HCT116 (cell line): ENCODE measurements around the gene CYP1A1. TPM values are rescaled to one million over a fixed set of nuclear protein-coding genes. Genes with fewer than 3 reads are reported as not detected.

Source experiments
- ATAC-seq: fragments of 200-7000 bp; cut with Tn5 transposase; 2 replicates; pipeline ENCODE4 v1.9.1; 2020; ENCODE audit warnings: mild to moderate bottlenecking, moderate library complexity
- BruUV-seq: library from RNA; stranded (reverse); fragments of 400-500 nt; replicated peaks from 2 replicates; lab custom pipeline; 2021; lab: Mats Ljungman, UMichigan
- CTCF ChIA-PET: fragments of 300-600 bp; sonication (Branson Sonifier 250); formaldehyde crosslinking; loops from one replicate; lab custom pipeline; 2021; ENCODE audit warnings: antibody characterized with exemption; lab: Charles Lee
- POLR2A ChIA-PET: fragments of 300-600, 350-600 bp; sonication (Branson Sonifier 250); formaldehyde crosslinking; loops from one replicate; lab custom pipeline; 2021; ENCODE audit warnings: antibody characterized with exemption; lab: Charles Lee
- RAD21 ChIA-PET, 2 experiments: fragments of 300-600 bp; sonication (Branson Sonifier 250); formaldehyde crosslinking; loops; one replicate each; lab custom pipeline; 2023; ENCODE audit warnings: low total read pairs in 2 of 2; ENCODE audit not compliant: uncharacterized antibody in 2 of 2, unreplicated experiment in 2 of 2, low non-redundant PET in 1 of 2; lab: Charles Lee
- DNase-seq: peaks from one replicate; pipeline ENCODE4 v3.0.0-alpha.2; 2010; ENCODE audit warnings: low read depth, low spot score
- H2AFZ ChIP-seq: fragments of 200-600 bp; shearing (Covaris generic), sonication (generic); 2 replicates; pipeline ENCODE4 v1.6.1; 2017; ENCODE audit warnings: low read depth, mixed run types, mixed read lengths, antibody characterized with exemption, low read length; ENCODE audit not compliant: poor library complexity, severe bottlenecking
- H3K27ac ChIP-seq: 2 replicates; pipeline ENCODE4 v1.5.1; 2012; ENCODE audit warnings: low read depth, low read length
- H3K27me3 ChIP-seq: fragments of 200-600 bp; sonication (generic); 2 replicates; pipeline ENCODE4 v1.6.1; 2016; ENCODE audit warnings: mixed run types, low read length, mixed read lengths; ENCODE audit not compliant: insufficient read depth
- H3K36me3 ChIP-seq, 2 experiments: fragments of 200-500 bp in 1 of 2; fragments of 200-600 bp in 1 of 2; sonication (Bioruptor generic) in 1 of 2; sonication (generic) in 1 of 2; 2 replicates each; pipeline versions ENCODE4 v1.5.1 to v1.6.1; 2014 to 2016; ENCODE audit warnings: low read length in 2 of 2, inconsistent platforms in 1 of 2, mixed read lengths in 1 of 2, mixed run types in 1 of 2; ENCODE audit not compliant: insufficient read depth in 2 of 2, control insufficient read depth in 1 of 2
- H3K4me1 ChIP-seq, 2 experiments: fragments of 200-600 bp in 1 of 2; sonication (generic) in 1 of 2; 2 replicates each; pipeline versions ENCODE4 v1.5.1 to v1.6.1; 2012 to 2017; ENCODE audit warnings: low read length in 2 of 2, inconsistent platforms in 1 of 2, mild to moderate bottlenecking in 1 of 2, mixed read lengths in 1 of 2, mixed run types in 1 of 2, moderate library complexity in 1 of 2; ENCODE audit not compliant: insufficient read depth in 2 of 2, control insufficient read depth in 1 of 2
- H3K4me2 ChIP-seq: fragments of 200-600 bp; sonication (generic); 2 replicates; pipeline ENCODE4 v1.6.1; 2017; ENCODE audit warnings: mixed run types, low read length, mixed read lengths
- H3K4me3 ChIP-seq, 2 experiments: fragments of 200-600 bp in 1 of 2; sonication (generic) in 1 of 2; replicated peaks in 1 of 2; 2 replicates each; pipeline ENCODE4 v1.5.1; 2011 to 2016; ENCODE audit warnings: low read length in 2 of 2, control low read depth in 1 of 2, low read depth in 1 of 2, mild to moderate bottlenecking in 1 of 2, mixed read lengths in 1 of 2, mixed run types in 1 of 2
- H3K79me2 ChIP-seq: fragments of 200-600 bp; sonication (generic); 2 replicates; pipeline ENCODE4 v1.6.1; 2017; ENCODE audit warnings: mild to moderate bottlenecking, mixed run types, low read length, moderate library complexity, mixed read lengths; ENCODE audit not compliant: insufficient read depth
- H3K9ac ChIP-seq: fragments of 200-600 bp; sonication (generic); 2 replicates; pipeline ENCODE4 v1.6.1; 2016; ENCODE audit warnings: low read length, mixed read lengths
- H3K9me2 ChIP-seq: fragments of 200-600 bp; sonication (generic), shearing (Covaris generic); 2 replicates; pipeline ENCODE4 v1.6.1; 2017; ENCODE audit warnings: mixed run types, mild to moderate bottlenecking, moderate library complexity; ENCODE audit not compliant: insufficient read depth
- H3K9me3 ChIP-seq, 2 experiments: fragments of 200-500 bp in 1 of 2; fragments of 200-600 bp in 1 of 2; sonication (Bioruptor generic) in 1 of 2; sonication (generic) in 1 of 2; 2 replicates each; pipeline ENCODE4 v1.6.1; 2014 to 2017; ENCODE audit warnings: low read length in 2 of 2, mixed read lengths in 2 of 2, inconsistent platforms in 1 of 2, low read depth in 1 of 2, mild to moderate bottlenecking in 1 of 2, mixed run types in 1 of 2, moderate library complexity in 1 of 2; ENCODE audit not compliant: control insufficient read depth in 1 of 2, insufficient read depth in 1 of 2
- H4K20me1 ChIP-seq: fragments of 200-600 bp; sonication (generic), shearing (Covaris generic); 2 replicates; pipeline ENCODE4 v1.6.1; 2017; ENCODE audit warnings: mixed run types, mild to moderate bottlenecking, moderate library complexity; ENCODE audit not compliant: insufficient read depth
- CEBPB ChIP-seq: IDR thresholded peaks from 2 replicates; pipeline ENCODE4 v1.6.1; 2012; ENCODE audit warnings: low read depth
- CTCF ChIP-seq, 3 experiments: fragments of 200-600 bp in 1 of 3; sonication (generic) in 1 of 3; IDR thresholded peaks in 2 of 3; conservative IDR thresholded peaks in 1 of 3; 2 replicates each; pipeline ENCODE4 v1.5.1; 2012 to 2017; ENCODE audit warnings: low read depth in 2 of 3, low read length in 2 of 3, antibody characterized with exemption in 1 of 3, borderline replicate concordance in 1 of 3, control low read depth in 1 of 3, mild to moderate bottlenecking in 1 of 3, mixed read lengths in 1 of 3, mixed run types in 1 of 3, moderate library complexity in 1 of 3; ENCODE audit not compliant: insufficient read depth in 1 of 3
- EZH2phosphoT487 ChIP-seq: fragments of 200-600 bp; IDR thresholded peaks from 2 replicates; pipeline ENCODE4 v1.6.1; 2018; ENCODE audit warnings: antibody characterized with exemption, borderline replicate concordance
- YY1 ChIP-seq: IDR thresholded peaks from 2 replicates; pipeline ENCODE4 v1.6.1; 2011; ENCODE audit warnings: low read length, low read depth, moderate library complexity, mild to moderate bottlenecking; ENCODE audit not compliant: insufficient replicate concordance; ENCODE audit errors: extremely low read depth
- intact Hi-C: fragments of 100-400 bp; cut with micrococcal nuclease; formaldehyde crosslinking; loops from 2 replicates; pipeline ENCODE4 v1.10.0; 2022
- total RNA-seq: library from RNA; stranded (reverse); gene quantifications from one replicate; pipeline ENCODE4 v1.2.1, GENCODE V29; 2021; ENCODE audit not compliant: unreplicated experiment

Gene CYP1A1
- total RNA-seq, 1 experiment from 2014 or later: 1.5 TPM

DNA sequence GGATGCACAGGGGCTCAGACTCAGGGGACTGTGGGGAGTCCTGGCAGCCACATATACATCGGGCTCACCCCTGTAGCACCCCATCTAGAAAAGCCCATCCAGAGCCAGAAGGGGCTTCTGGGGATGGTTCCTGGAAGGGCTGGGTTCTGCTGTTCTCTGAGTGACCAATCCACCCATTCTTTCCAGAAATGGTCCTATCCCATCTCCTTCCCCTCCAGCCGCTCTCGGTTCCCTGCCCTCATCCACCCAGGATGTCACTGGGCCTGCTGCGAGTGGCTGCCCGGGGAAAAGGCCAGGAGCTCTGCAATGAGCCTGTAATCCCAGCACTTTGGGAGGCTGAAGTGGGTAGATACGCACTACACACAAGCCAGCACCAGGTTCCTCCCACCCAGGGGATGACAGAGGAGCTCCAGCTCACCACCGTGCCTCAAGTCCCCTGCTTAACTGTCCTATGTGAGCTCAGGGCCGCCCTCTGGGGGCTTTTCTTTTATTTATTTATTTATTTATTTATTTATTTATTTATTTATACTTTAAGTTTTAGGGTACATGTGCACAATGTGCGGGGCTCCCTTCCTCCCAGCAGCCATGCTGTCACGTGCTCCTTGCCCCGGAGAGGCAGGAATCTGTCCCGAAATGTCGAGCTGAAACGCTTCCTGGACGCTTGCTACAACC is 42.9 kb upstream of the CYP1A1 start:
- no peak for TF ChIP-seq YY1
- TF ChIP-seq CTCF (IDR thresholded peaks at IDR 0.05 in 2 of 3, conservative IDR thresholded peaks at IDR 0.05 in 1 of 3; ENCODE audit: borderline replicate concordance in 1 of 3, insufficient read depth in 1 of 3, low read depth in 2 of 3, low read length in 2 of 3): no peak
- no peak for TF ChIP-seq CEBPB
- TF ChIP-seq EZH2phosphoT487: no peak
- no peak overlapping the region for H3K27ac ChIP-seq
- no peak overlapping the region for H3K9ac ChIP-seq
- POLR2A ChIA-PET: interaction anchor here (0.8 to 2.5 kb wide), 3 partner anchors 8 to 151 kb away, joined by 3 to 14 read pairs (median 6); no protein-coding TSS in a partner anchor
- H3K36me3 ChIP-seq: no peaks in the 10 kb centered on the region
- intact Hi-C loops: loop anchor here (2.0 kb wide), 1 partner anchor 393 kb away; no protein-coding TSS in a partner anchor
- H3K79me2 ChIP-seq: no peaks in the 10 kb centered on the region
- H3K9me3 ChIP-seq: no peaks in the 10 kb centered on the region
- no peaks in the 10 kb centered on the region for H3K27me3 ChIP-seq
- RAD21 ChIA-PET: interaction anchor here (0.6 to 1.9 kb wide), 9 partner anchors 44 to 255 kb away, joined by 3 to 13 read pairs (median 4); no protein-coding TSS in a partner anchor
- no peaks in the 10 kb centered on the region for H4K20me1 ChIP-seq
- H3K4me2 ChIP-seq: peak overlapping the region; percentile 79
- ATAC-seq: peak; percentile 20
- BruUV-seq: no TSS peak
- peaks cover 2 to 16% of the 10 kb centered on the region in 2 experiments; a peak in 3 of 4 replicates for H3K4me1 ChIP-seq
- CTCF ChIA-PET: interaction anchor here (0.8 to 6.1 kb wide), 24 partner anchors 9 to 457 kb away, joined by 3 to 258 read pairs (median 5); partner anchors contain the start of gene CYP1A1
- peak overlapping the region; percentile 22 to 36; a peak in 2 of 4 replicates for H3K4me3 ChIP-seq
- DNase-seq: no peak
- H2AFZ ChIP-seq: peak overlapping the region; percentile 96
- no peaks in the 10 kb centered on the region for H3K9me2 ChIP-seq
